A673 (cell line): Measurements from ENCODE around the gene RAB11FIP3. TPM values are rescaled to one million over a fixed set of nuclear protein-coding genes. Genes with fewer than 3 reads are reported as not detected.

ENCODE experiments used
- BruUV-seq: library from RNA; stranded (reverse); fragments of 400-500 nt; replicated peaks from 2 replicates; lab custom pipeline; 2021; lab: Mats Ljungman, UMichigan
- CTCF ChIA-PET: fragments of 300-600 bp; sonication (Branson Sonifier 250); formaldehyde crosslinking; loops from one replicate; lab custom pipeline; 2022; ENCODE audit warnings: antibody characterized with exemption; lab: Charles Lee
- POLR2A ChIA-PET: fragments of 300-600 bp; sonication (Branson Sonifier 250); formaldehyde crosslinking; loops from one replicate; lab custom pipeline; 2022; ENCODE audit warnings: antibody characterized with exemption; ENCODE audit not compliant: low non-redundant PET; lab: Charles Lee
- DNase-seq: peaks from one replicate; pipeline ENCODE4 v3.0.0-alpha.2; 2015; ENCODE audit warnings: low spot score
- H3K27ac ChIP-seq: fragments of 200-600 bp; sonication (generic); 2 replicates; pipeline ENCODE4 v1.5.1; 2016; ENCODE audit warnings: mixed run types, low read depth, mild to moderate bottlenecking, mixed read lengths, antibody characterized with exemption, low read length; ENCODE audit not compliant: poor library complexity, severe bottlenecking
- H3K27me3 ChIP-seq: fragments of 200-600 bp; sonication (generic); replicated peaks from 2 replicates; pipeline ENCODE4 v1.6.1; 2017; ENCODE audit warnings: mixed run types, low read depth, mild to moderate bottlenecking, mixed read lengths, antibody characterized with exemption, low read length; ENCODE audit not compliant: insufficient read depth, poor library complexity
- H3K36me3 ChIP-seq: fragments of 200-600 bp; sonication (generic); 2 replicates; pipeline ENCODE4 v1.6.1; 2016; ENCODE audit warnings: mixed run types, mild to moderate bottlenecking, mixed read lengths, antibody characterized with exemption, low read length; ENCODE audit not compliant: insufficient read depth, poor library complexity, severe bottlenecking
- H3K4me1 ChIP-seq: fragments of 200-600 bp; sonication (generic); 2 replicates; pipeline ENCODE4 v1.6.1; 2017; ENCODE audit warnings: mixed run types, mild to moderate bottlenecking, mixed read lengths, antibody characterized with exemption, low read length; ENCODE audit not compliant: insufficient read depth, poor library complexity, severe bottlenecking
- H3K4me3 ChIP-seq: fragments of 200-600 bp; sonication (generic); 2 replicates; pipeline ENCODE4 v1.5.1; 2016; ENCODE audit warnings: low read depth, mixed run types, mild to moderate bottlenecking, mixed read lengths, low read length; ENCODE audit not compliant: poor library complexity, severe bottlenecking
- H3K9me3 ChIP-seq: fragments of 200-600 bp; sonication (generic); 2 replicates; pipeline ENCODE4 v1.6.1; 2016; ENCODE audit warnings: mixed run types, low read depth, mild to moderate bottlenecking, mixed read lengths, antibody characterized with exemption, low read length; ENCODE audit not compliant: poor library complexity, severe bottlenecking
- CTCF ChIP-seq: fragments of 300-800, 200-600 bp; sonication (generic); conservative IDR thresholded peaks from 2 replicates; pipeline ENCODE4 v1.5.1; 2017; ENCODE audit warnings: low read depth, mild to moderate bottlenecking, antibody characterized with exemption, low read length, moderate library complexity, mixed read lengths
- EZH2 ChIP-seq: fragments of 200-600 bp; sonication (generic); IDR thresholded peaks from 2 replicates; pipeline ENCODE4 v1.6.1; 2017; ENCODE audit warnings: borderline replicate concordance, low read depth, mild to moderate bottlenecking, mixed read lengths, antibody characterized with exemption, low read length; ENCODE audit not compliant: poor library complexity, severe bottlenecking
- intact Hi-C: fragments of 100-400 bp; cut with micrococcal nuclease; formaldehyde crosslinking; loops from one replicate; pipeline ENCODE4 v1.10.0; 2022; ENCODE audit not compliant: unreplicated experiment
- total RNA-seq: library from RNA; stranded (reverse); gene quantifications from 2 replicates; pipeline ENCODE4 v1.2.3, GENCODE V29; 2021

RAB11FIP3 gene
- total RNA-seq, 1 experiment from 2014 or later: 44.8 TPM

GRCh38 chr16:528111-529011 is 102.9 kb downstream of the RAB11FIP3 start:
- BruUV-seq: TSS peak; percentile 47
- ChIA-PET CTCF (no interaction called here), POLR2A (no interaction called here)
- peak; percentile 50 for DNase-seq
- Histone ChIP-seq H3K9me3 (no peaks in the 10 kb centered on the region), H3K4me3 (peak overlapping the region; percentile 96), H3K27ac (peak overlapping the region; percentile 85), H3K36me3 (peaks cover 4% of the 10 kb centered on the region), H3K27me3 (no peaks in the 10 kb centered on the region), H3K4me1 (peaks cover 7% of the 10 kb centered on the region)
- intact Hi-C loops: loop anchor here (5.0 kb wide), 1 partner anchor 126 kb away; the partner anchor contains the start of gene DECR2
- TF ChIP-seq EZH2: no peak
- no peak for TF ChIP-seq CTCF

- CTCF ChIA-PET: no interaction called here
- Histone ChIP-seq H3K4me1 (peaks cover 7% of the 10 kb centered on the region), H3K4me3 (peak overlapping the region; percentile 96), H3K36me3 (peaks cover 4% of the 10 kb centered on the region), H3K27me3 (no peaks in the 10 kb centered on the region), H3K9me3 (no peaks in the 10 kb centered on the region), H3K27ac (peak overlapping the region; percentile 85)
- intact Hi-C loops: loop anchor here (5.0 kb wide), 1 partner anchor 127 kb away; the partner anchor contains the start of gene DECR2
- no peak for DNase-seq
- POLR2A ChIA-PET: no interaction called here
- BruUV-seq: no TSS peak
- no peak for TF ChIP-seq EZH2
- no peak for TF ChIP-seq CTCF
Observed at GRCh38 chr16:529012-529575, 103.6 kb downstream of the RAB11FIP3 start.

GRCh38 chr16:530111-530817 is 104.8 kb downstream of the RAB11FIP3 start:
- BruUV-seq: no TSS peak
- TF ChIP-seq CTCF (no peak), EZH2 (no peak)
- H3K36me3 ChIP-seq: peaks cover 3% of the 10 kb centered on the region
- POLR2A ChIA-PET: no interaction called here
- CTCF ChIA-PET: no interaction called here
- H3K4me1 ChIP-seq: peaks cover 7% of the 10 kb centered on the region
- H3K9me3 ChIP-seq: no peaks in the 10 kb centered on the region
- intact Hi-C loops: no loop called here
- DNase-seq: no peak
- no peaks in the 10 kb centered on the region for H3K27me3 ChIP-seq
- no peak overlapping the region for H3K27ac ChIP-seq
- H3K4me3 ChIP-seq: no peak overlapping the region
